ENCODE measurements around the gene NUDT21.

The NUDT21 gene

DNA sequence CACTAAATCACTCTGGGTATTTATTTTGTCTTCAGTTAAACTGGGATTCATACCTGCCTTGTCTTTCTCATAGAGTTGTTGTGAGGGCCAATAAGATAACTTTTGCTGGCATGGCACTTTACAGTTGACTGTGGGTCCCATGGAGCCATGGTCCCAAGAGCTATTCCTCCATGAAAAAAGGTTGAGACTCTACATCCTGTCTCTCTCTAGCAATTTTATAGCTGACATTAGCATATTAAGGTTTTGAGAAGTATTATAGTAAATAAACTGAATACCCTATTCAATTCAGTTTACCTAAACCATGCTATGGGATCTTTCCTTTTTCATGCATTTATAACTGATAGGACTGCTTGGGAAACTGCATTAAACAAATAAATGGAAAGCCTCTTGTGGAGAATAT lies 17.7 kb upstream of the NUDT21 start:
- TF ChIP-seq FOXM1 (IDR thresholded peaks at IDR 0.05; ENCODE audit: borderline replicate concordance, low read depth) (no peak), NFIC (IDR thresholded peaks at IDR 0.05) (no peak), ZBTB7A (IDR thresholded peaks at IDR 0.05; ENCODE audit: low read depth) (no peak), TAF1 (IDR thresholded peaks at IDR 0.05; ENCODE audit: low read depth) (no peak), YY1 (IDR thresholded peaks at IDR 0.05; ENCODE audit: low read depth) (no peak), TEAD4 (IDR thresholded peaks at IDR 0.05) (no peak), CEBPB (IDR thresholded peaks at IDR 0.05) (no peak)
- TF ChIP-seq, protein P1, sequence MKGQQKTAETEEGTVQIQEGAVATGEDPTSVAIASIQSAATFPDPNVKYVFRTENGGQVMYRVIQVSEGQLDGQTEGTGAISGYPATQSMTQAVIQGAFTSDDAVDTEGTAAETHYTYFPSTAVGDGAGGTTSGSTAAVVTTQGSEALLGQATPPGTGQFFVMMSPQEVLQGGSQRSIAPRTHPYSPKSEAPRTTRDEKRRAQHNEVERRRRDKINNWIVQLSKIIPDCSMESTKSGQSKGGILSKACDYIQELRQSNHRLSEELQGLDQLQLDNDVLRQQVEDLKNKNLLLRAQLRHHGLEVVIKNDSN (IDR thresholded peaks at IDR 0.05), result no peak
- TF ChIP-seq, protein P2, sequence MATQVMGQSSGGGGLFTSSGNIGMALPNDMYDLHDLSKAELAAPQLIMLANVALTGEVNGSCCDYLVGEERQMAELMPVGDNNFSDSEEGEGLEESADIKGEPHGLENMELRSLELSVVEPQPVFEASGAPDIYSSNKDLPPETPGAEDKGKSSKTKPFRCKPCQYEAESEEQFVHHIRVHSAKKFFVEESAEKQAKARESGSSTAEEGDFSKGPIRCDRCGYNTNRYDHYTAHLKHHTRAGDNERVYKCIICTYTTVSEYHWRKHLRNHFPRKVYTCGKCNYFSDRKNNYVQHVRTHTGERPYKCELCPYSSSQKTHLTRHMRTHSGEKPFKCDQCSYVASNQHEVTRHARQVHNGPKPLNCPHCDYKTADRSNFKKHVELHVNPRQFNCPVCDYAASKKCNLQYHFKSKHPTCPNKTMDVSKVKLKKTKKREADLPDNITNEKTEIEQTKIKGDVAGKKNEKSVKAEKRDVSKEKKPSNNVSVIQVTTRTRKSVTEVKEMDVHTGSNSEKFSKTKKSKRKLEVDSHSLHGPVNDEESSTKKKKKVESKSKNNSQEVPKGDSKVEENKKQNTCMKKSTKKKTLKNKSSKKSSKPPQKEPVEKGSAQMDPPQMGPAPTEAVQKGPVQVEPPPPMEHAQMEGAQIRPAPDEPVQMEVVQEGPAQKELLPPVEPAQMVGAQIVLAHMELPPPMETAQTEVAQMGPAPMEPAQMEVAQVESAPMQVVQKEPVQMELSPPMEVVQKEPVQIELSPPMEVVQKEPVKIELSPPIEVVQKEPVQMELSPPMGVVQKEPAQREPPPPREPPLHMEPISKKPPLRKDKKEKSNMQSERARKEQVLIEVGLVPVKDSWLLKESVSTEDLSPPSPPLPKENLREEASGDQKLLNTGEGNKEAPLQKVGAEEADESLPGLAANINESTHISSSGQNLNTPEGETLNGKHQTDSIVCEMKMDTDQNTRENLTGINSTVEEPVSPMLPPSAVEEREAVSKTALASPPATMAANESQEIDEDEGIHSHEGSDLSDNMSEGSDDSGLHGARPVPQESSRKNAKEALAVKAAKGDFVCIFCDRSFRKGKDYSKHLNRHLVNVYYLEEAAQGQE (IDR thresholded peaks at IDR 0.05; ENCODE audit: low read depth), result no peak
- TF ChIP-seq, protein P3, sequence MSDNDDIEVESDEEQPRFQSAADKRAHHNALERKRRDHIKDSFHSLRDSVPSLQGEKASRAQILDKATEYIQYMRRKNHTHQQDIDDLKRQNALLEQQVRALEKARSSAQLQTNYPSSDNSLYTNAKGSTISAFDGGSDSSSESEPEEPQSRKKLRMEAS (IDR thresholded peaks at IDR 0.05), result no peak

DNA sequence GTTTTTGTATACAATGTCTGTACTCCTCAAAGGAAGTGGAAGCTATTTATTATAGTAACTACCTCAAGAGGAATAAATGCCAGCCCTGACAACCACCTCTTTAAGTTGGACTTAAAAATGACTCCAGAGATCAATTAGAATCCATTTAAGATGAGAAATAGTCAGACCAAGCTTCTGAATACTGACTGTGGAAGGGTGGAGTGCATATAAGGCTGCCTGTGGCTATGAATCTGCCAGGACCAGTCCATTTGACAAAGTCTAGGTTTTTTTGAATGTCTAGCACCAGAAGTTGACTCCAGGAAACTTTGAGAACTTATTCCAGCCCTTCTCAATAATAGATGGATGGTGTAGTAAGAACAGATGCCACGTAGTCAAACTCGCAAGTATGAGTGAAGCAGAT lies 15.2 kb upstream of the NUDT21 start:
- TF ChIP-seq RAD21 (IDR thresholded peaks at IDR 0.05; ENCODE audit: low read depth) (no peak), YY1 (IDR thresholded peaks at IDR 0.05; ENCODE audit: low read depth) (no peak), EGR1 (IDR thresholded peaks at IDR 0.05) (no peak), EP300 (IDR thresholded peaks at IDR 0.05; ENCODE audit: borderline replicate concordance) (no peak), FOXM1 (IDR thresholded peaks at IDR 0.05; ENCODE audit: borderline replicate concordance, low read depth) (no peak), TCF12 (IDR thresholded peaks at IDR 0.05; ENCODE audit: low read depth) (no peak)
- TF ChIP-seq, protein P2 (IDR thresholded peaks at IDR 0.05; ENCODE audit: low read depth), result no peak
- TF ChIP-seq, protein P3 (IDR thresholded peaks at IDR 0.05), result no peak

DNA sequence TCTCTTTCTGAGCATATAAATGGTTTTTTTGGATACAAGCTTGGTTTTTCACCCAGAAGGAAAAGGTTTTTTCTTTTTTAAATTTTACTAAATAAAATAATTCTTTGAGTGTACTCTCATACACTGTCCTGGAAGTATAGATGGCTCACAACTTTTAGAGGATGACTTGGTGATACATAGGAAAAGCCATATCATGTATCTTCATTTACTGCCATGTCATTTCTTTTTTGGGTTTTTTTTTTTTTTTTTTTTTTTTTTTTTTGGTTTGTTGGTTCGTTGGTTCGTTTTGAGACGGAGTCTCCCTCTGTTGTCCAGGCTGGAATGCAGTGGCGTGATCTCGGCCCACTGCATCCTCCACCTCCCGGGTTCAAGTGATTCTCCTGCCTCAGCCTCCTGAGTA lies 12.0 kb upstream of the NUDT21 start:
- TF ChIP-seq, protein P1 (IDR thresholded peaks at IDR 0.05), result no peak
- no peak for TF ChIP-seq RAD21 (IDR thresholded peaks at IDR 0.05; ENCODE audit: low read depth)

DNA sequence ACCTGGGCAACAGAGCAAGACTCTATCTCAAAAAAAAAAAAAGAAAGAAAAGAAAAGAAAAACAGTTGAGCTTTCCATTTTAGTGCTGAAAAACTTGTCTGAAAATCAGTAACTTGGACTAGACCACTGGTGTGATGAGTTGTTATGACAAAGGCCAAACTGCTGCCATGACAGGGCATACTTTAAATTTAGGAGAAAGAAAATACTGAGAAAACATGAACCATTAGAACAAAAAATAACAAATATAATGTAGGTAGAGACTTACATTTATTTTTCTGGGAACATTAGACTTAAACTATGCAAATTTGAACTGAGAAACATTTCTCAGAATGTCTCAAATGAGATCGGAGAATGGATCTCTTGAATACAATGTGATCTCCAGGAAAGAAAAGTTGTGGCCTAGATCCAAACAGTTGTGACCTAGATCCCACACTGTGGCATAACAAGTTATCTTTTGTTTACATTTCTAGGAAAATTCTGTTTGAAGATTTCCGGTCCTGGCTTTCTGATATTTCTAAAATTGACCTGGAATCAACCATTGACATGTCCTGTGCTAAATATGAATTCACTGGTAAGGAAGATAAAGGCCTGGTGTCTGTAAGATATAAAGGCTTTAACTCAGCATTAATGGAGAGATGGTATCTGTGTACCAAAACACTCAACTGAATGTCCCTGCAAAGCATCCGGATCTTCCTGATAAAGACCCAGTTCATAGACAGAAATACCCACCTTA lies 11.1 kb upstream of the NUDT21 start:
- TF ChIP-seq YY1 (IDR thresholded peaks at IDR 0.05; ENCODE audit: low read depth), result no peak
- TF ChIP-seq CEBPB (IDR thresholded peaks at IDR 0.05), result no peak
- TF ChIP-seq, protein P2 (IDR thresholded peaks at IDR 0.05; ENCODE audit: low read depth), result no peak
- TF ChIP-seq TEAD4 (IDR thresholded peaks at IDR 0.05), result no peak
- TF ChIP-seq RAD21 (IDR thresholded peaks at IDR 0.05; ENCODE audit: low read depth), result no peak
- TF ChIP-seq CREB1 (IDR thresholded peaks at IDR 0.05; ENCODE audit: low read depth), result no peak
- TF ChIP-seq ZBTB7A (IDR thresholded peaks at IDR 0.05; ENCODE audit: low read depth), result no peak
- TF ChIP-seq, protein P3 (IDR thresholded peaks at IDR 0.05), result no peak
- TF ChIP-seq, protein P1 (IDR thresholded peaks at IDR 0.05), result no peak
- TF ChIP-seq EGR1 (IDR thresholded peaks at IDR 0.05), result no peak
- TF ChIP-seq FOXM1 (IDR thresholded peaks at IDR 0.05; ENCODE audit: borderline replicate concordance, low read depth), result no peak

Measured in Ishikawa (cell line).